ENCODE data around the gene EPN1. TPM values are rescaled to one million over a fixed set of nuclear protein-coding genes. Genes with fewer than 3 reads are reported as not detected.
A peak's percentile ranks its signal among the peaks of the same experiment; 100 is the strongest.

EPN1 gene
- total and polyA plus RNA-seq, 2 of the 13 experiments (the other 11 are each of a cell fraction or from before 2014, with no cell fraction given) = 28.9 to 31.7 TPM

DNA sequence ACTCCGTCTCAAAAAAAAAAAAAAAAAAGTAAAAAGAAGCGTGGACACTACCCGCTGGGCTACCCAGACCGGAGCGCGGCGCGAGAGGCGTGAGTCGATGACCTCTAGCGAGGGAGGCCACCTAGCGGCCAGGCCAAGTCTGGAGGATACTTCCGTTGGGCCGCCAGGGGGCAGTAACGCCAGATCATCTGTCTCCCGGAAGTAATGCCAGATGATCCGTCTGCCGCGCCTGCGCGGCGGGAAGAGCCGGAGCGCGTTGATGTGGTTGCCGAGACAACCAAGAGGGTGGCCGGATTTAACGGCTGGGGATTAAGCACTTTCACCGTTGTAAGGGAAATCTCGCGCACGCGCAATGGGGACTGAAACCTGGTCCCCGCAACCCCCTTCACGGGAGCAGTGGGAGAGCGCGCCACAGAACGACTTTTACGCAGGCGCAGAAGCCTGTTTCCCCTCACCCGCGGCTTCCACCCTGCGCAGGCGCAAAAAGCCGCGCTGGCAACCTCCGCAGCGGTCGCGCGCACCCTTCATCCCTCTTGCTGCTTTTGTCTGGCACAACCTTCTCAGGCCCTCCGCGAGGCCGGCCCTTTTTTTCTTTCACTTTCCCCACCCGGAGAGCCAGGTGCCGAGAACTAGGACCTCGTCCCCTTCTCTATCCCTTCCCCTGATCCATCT lies 21.2 kb upstream of the EPN1 start (continued):
- TF ChIP-seq, protein P1, sequence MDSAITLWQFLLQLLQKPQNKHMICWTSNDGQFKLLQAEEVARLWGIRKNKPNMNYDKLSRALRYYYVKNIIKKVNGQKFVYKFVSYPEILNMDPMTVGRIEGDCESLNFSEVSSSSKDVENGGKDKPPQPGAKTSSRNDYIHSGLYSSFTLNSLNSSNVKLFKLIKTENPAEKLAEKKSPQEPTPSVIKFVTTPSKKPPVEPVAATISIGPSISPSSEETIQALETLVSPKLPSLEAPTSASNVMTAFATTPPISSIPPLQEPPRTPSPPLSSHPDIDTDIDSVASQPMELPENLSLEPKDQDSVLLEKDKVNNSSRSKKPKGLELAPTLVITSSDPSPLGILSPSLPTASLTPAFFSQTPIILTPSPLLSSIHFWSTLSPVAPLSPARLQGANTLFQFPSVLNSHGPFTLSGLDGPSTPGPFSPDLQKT (CRISPR knock-in tag; IDR thresholded peaks at IDR 0.05; ENCODE audit: borderline replicate concordance) = 0 out of 2 replicates have a peak, but pooled peaks have one; percentile 61
- TF ChIP-seq, protein P2, sequence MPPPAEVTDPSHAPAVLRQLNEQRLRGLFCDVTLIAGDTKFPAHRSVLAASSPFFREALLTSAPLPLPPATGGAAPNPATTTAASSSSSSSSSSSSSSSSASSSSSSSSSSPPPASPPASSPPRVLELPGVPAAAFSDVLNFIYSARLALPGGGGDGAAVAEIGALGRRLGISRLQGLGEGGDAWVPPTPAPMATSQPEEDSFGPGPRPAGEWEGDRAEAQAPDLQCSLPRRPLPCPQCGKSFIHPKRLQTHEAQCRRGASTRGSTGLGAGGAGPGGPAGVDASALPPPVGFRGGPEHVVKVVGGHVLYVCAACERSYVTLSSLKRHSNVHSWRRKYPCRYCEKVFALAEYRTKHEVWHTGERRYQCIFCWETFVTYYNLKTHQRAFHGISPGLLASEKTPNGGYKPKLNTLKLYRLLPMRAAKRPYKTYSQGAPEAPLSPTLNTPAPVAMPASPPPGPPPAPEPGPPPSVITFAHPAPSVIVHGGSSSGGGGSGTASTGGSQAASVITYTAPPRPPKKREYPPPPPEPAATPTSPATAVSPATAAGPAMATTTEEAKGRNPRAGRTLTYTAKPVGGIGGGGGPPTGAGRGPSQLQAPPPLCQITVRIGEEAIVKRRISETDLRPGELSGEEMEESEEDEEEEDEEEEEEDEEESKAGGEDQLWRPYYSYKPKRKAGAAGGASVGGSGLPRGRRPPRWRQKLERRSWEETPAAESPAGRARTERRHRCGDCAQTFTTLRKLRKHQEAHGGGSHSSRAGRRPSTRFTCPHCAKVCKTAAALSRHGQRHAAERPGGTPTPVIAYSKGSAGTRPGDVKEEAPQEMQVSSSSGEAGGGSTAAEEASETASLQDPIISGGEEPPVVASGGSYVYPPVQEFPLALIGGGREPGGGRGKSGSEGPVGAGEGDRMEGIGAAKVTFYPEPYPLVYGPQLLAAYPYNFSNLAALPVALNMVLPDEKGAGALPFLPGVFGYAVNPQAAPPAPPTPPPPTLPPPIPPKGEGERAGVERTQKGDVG (CRISPR knock-in tag; IDR thresholded peaks at IDR 0.05; ENCODE audit: borderline replicate concordance) = 0 out of 2 replicates have a peak, but pooled peaks have one; percentile 18
- TF ChIP-seq, protein P3, sequence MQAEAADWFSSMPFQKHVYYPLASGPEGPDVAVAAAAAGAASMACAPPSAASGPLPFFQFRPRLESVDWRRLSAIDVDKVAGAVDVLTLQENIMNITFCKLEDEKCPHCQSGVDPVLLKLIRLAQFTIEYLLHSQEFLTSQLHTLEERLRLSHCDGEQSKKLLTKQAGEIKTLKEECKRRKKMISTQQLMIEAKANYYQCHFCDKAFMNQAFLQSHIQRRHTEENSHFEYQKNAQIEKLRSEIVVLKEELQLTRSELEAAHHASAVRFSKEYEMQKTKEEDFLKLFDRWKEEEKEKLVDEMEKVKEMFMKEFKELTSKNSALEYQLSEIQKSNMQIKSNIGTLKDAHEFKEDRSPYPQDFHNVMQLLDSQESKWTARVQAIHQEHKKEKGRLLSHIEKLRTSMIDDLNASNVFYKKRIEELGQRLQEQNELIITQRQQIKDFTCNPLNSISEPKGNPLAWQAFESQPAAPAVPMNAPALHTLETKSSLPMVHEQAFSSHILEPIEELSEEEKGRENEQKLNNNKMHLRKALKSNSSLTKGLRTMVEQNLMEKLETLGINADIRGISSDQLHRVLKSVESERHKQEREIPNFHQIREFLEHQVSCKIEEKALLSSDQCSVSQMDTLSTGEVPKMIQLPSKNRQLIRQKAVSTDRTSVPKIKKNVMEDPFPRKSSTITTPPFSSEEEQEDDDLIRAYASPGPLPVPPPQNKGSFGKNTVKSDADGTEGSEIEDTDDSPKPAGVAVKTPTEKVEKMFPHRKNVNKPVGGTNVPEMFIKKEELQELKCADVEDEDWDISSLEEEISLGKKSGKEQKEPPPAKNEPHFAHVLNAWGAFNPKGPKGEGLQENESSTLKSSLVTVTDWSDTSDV (CRISPR knock-in tag; IDR thresholded peaks at IDR 0.05) = no peak
- TF ChIP-seq, protein P4, sequence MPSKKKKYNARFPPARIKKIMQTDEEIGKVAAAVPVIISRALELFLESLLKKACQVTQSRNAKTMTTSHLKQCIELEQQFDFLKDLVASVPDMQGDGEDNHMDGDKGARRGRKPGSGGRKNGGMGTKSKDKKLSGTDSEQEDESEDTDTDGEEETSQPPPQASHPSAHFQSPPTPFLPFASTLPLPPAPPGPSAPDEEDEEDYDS (CRISPR knock-in tag; IDR thresholded peaks at IDR 0.05) = no peak
- TF ChIP-seq LCORL (IDR thresholded peaks at IDR 0.05) (no peak), LCORL (CRISPR knock-in tag; IDR thresholded peaks at IDR 0.05) (peak; percentile 75; the same call in 1 of the 2 replicates), ZNF251 (CRISPR knock-in tag; IDR thresholded peaks at IDR 0.05) (no peak), STAT5B (CRISPR knock-in tag; IDR thresholded peaks at IDR 0.05) (peak; percentile 45; the same call in 1 of the 2 replicates), ZBTB7A (CRISPR knock-in tag; IDR thresholded peaks at IDR 0.05) (no peak), KAT8 (CRISPR knock-in tag; IDR thresholded peaks at IDR 0.05) (peak; percentile 94), SRY (CRISPR knock-in tag; IDR thresholded peaks at IDR 0.05) (0 out of 2 replicates have a peak, but pooled peaks have one; percentile 15), MTF1 (CRISPR knock-in tag; IDR thresholded peaks at IDR 0.05) (no peak), SP5 (CRISPR knock-in tag; IDR thresholded peaks at IDR 0.05; ENCODE audit: borderline replicate concordance, low read depth) (0 out of 2 replicates have a peak, but pooled peaks have one; percentile 16), ZNF777 (CRISPR knock-in tag; IDR thresholded peaks at IDR 0.05) (0 out of 2 replicates have a peak, but pooled peaks have one; percentile 31), SIX4 (CRISPR knock-in tag; IDR thresholded peaks at IDR 0.05) (no peak), TGIF2 (CRISPR knock-in tag; IDR thresholded peaks at IDR 0.05) (no peak; the same call in 1 of the 2 replicates), SMARCE1 (IDR thresholded peaks at IDR 0.05; ENCODE audit: borderline replicate concordance) (no peak), SRSF4 (IDR thresholded peaks at IDR 0.05; ENCODE audit: low read depth, low read length, poor library complexity, severe bottlenecking) (no peak), ZNF841 (CRISPR knock-in tag; IDR thresholded peaks at IDR 0.05; ENCODE audit: borderline replicate concordance) (no peak), ZNF7 (CRISPR knock-in tag; IDR thresholded peaks at IDR 0.05) (no peak)
- TF ChIP-seq, protein P5, sequence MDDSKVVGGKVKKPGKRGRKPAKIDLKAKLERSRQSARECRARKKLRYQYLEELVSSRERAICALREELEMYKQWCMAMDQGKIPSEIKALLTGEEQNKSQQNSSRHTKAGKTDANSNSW (CRISPR knock-in tag; IDR thresholded peaks at IDR 0.05; ENCODE audit: borderline replicate concordance) = no peak
- TF ChIP-seq, protein P6, sequence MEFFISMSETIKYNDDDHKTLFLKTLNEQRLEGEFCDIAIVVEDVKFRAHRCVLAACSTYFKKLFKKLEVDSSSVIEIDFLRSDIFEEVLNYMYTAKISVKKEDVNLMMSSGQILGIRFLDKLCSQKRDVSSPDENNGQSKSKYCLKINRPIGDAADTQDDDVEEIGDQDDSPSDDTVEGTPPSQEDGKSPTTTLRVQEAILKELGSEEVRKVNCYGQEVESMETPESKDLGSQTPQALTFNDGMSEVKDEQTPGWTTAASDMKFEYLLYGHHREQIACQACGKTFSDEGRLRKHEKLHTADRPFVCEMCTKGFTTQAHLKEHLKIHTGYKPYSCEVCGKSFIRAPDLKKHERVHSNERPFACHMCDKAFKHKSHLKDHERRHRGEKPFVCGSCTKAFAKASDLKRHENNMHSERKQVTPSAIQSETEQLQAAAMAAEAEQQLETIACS (CRISPR knock-in tag; IDR thresholded peaks at IDR 0.05) = peak; percentile 47
